ENCODE measurements around the gene LRP3. TPM values are rescaled to one million over a fixed set of nuclear protein-coding genes. Genes with fewer than 3 reads are reported as not detected.

The LRP3 gene, protein sequence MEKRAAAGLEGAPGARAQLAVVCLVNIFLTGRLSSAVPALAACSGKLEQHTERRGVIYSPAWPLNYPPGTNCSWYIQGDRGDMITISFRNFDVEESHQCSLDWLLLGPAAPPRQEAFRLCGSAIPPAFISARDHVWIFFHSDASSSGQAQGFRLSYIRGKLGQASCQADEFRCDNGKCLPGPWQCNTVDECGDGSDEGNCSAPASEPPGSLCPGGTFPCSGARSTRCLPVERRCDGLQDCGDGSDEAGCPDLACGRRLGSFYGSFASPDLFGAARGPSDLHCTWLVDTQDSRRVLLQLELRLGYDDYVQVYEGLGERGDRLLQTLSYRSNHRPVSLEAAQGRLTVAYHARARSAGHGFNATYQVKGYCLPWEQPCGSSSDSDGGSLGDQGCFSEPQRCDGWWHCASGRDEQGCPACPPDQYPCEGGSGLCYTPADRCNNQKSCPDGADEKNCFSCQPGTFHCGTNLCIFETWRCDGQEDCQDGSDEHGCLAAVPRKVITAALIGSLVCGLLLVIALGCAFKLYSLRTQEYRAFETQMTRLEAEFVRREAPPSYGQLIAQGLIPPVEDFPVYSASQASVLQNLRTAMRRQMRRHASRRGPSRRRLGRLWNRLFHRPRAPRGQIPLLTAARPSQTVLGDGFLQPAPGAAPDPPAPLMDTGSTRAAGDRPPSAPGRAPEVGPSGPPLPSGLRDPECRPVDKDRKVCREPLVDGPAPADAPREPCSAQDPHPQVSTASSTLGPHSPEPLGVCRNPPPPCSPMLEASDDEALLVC
- 10 to 100 TPM; 11.0 to 13.1 TPM for total RNA-seq

DNA sequence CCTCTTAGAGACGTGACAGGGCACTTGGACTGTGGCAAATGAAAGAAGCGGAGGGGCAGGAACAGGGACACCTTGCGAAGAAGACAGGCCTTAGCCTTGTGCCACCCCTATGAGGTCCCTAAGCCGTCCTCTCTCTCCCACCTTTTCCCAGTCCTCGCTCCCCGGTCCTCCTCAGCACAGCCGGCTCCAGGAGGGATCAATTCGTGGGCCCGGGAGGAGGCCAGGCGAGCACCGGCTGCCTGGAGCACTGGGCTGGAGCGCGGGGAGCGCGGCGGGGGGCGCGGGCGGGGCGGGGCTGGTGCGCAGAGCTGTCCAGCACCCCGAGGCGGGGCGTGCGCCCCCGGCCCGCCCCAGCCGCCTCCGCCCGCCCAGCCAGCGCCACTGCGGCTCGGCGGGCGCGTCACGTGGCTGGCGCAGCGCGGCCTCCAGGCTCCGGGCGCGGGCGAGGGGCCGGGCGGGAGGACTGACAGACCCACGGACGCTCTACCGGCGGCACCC is at the start of gene LRP3:
Gene LRP3, plus strand, starts transcription at position 466 of the 498 bp plus-strand sequence. CDS start 456 bp downstream, outside the sequence.

GRCh38 chr19:33225458-33225926 is 31.4 kb downstream of the LRP3 start, which contains the start of gene SLC7A10:
Gene SLC7A10 (minus strand): TSS chr19:33225850. CDS start chr19:33225703, 147 bp downstream.

Other genes with a start within 250 kb of the LRP3 start
- 10 to 100 TPM; 14.1 to 16.7 TPM for gene CEP89, start 222.4 kb upstream of the LRP3 start, total RNA-seq
- 1 to 10 TPM; 5.5 to 5.7 TPM for gene FAAP24, start 222.1 kb upstream of the LRP3 start, total RNA-seq
- 1 to 10 TPM; 2.8 to 5.7 TPM for gene RHPN2, start 129.4 kb upstream of the LRP3 start, total RNA-seq
- 1 to 10 TPM; 5.2 to 7.3 TPM for gene GPATCH1, start 113.1 kb upstream of the LRP3 start, total RNA-seq
- gene WDR88, start 62.2 kb upstream of the LRP3 start, total RNA-seq, result not detected
- not detected for gene SLC7A10, start 31.5 kb downstream of the LRP3 start, total RNA-seq
- gene CEBPA, start 108.2 kb downstream of the LRP3 start, total RNA-seq, result under 1 TPM in 1 of 2 donors, not detected in 1; under 0.01 TPM
- 10 to 100 TPM in 1 of 2 donors, 1 to 10 TPM in 1; 7.9 to 13.0 TPM for gene CEBPG, start 179.4 kb downstream of the LRP3 start, total RNA-seq

All from melanocyte of skin (primary cell).